Ishikawa (cell line): ENCODE results near the gene FOXN3.

ENCODE experiments used
- CEBPB ChIP-seq: IDR thresholded peaks from 2 replicates; pipeline ENCODE4 v1.6.1; 2012
- CREB1 ChIP-seq: IDR thresholded peaks from 2 replicates; pipeline ENCODE4 v1.6.1; 2012; ENCODE audit warnings: low read depth
- EGR1 ChIP-seq: IDR thresholded peaks from 2 replicates; pipeline ENCODE4 v1.6.1; 2012
- EP300 ChIP-seq: IDR thresholded peaks from 2 replicates; pipeline ENCODE4 v1.6.1; 2012; ENCODE audit warnings: borderline replicate concordance
- FOXM1 ChIP-seq: IDR thresholded peaks from 2 replicates; pipeline ENCODE4 v1.6.1; 2012; ENCODE audit warnings: low read depth, borderline replicate concordance
- MAX ChIP-seq: IDR thresholded peaks from 2 replicates; pipeline ENCODE4 v1.6.1; 2012
- NFIC ChIP-seq: IDR thresholded peaks from 2 replicates; pipeline ENCODE4 v1.6.1; 2012
- RAD21 ChIP-seq: IDR thresholded peaks from 2 replicates; pipeline ENCODE4 v1.6.1; 2012; ENCODE audit warnings: low read depth
- REST ChIP-seq: IDR thresholded peaks from 2 replicates; pipeline ENCODE4 v1.6.1; 2012; ENCODE audit warnings: low read depth, mild to moderate bottlenecking
- TAF1 ChIP-seq: IDR thresholded peaks from 2 replicates; pipeline ENCODE4 v1.6.1; 2012; ENCODE audit warnings: low read depth, mild to moderate bottlenecking
- TCF12 ChIP-seq: IDR thresholded peaks from 2 replicates; pipeline ENCODE4 v1.6.1; 2012; ENCODE audit warnings: low read depth
- TEAD4 ChIP-seq: IDR thresholded peaks from 2 replicates; pipeline ENCODE4 v1.6.1; 2012
- USF1 ChIP-seq: IDR thresholded peaks from 2 replicates; pipeline ENCODE4 v1.6.1; 2012
- YY1 ChIP-seq: IDR thresholded peaks from 2 replicates; pipeline ENCODE4 v1.6.1; 2012; ENCODE audit warnings: low read depth
- ZBTB7A ChIP-seq: IDR thresholded peaks from 2 replicates; pipeline ENCODE4 v1.6.1; 2012; ENCODE audit warnings: low read depth

Gene FOXN3

GRCh38 chr14:89392181-89392580 is 24.9 kb downstream of the FOXN3 start:
- no peak for TF ChIP-seq TCF12
- TF ChIP-seq MAX = no peak
- TF ChIP-seq FOXM1 = no peak
- TF ChIP-seq TAF1 = no peak
- no peak for TF ChIP-seq ZBTB7A
- no peak for TF ChIP-seq USF1
- no peak for TF ChIP-seq RAD21
- no peak for TF ChIP-seq CEBPB
- TF ChIP-seq REST = no peak
- TF ChIP-seq TEAD4 = no peak
- no peak for TF ChIP-seq NFIC
- no peak for TF ChIP-seq YY1
- TF ChIP-seq CREB1 = no peak
- no peak for TF ChIP-seq EP300

GRCh38 chr14:89391556-89391955 is 25.5 kb downstream of the FOXN3 start:
- TF ChIP-seq CEBPB (no peak), REST (no peak), TAF1 (no peak), YY1 (no peak), ZBTB7A (no peak), EGR1 (no peak), USF1 (no peak), RAD21 (no peak), NFIC (no peak)

GRCh38 chr14:89391123-89391522 is 25.9 kb downstream of the FOXN3 start:
- TF ChIP-seq TAF1 = no peak
- no peak for TF ChIP-seq FOXM1
- TF ChIP-seq YY1 = no peak
- TF ChIP-seq ZBTB7A = no peak
- TF ChIP-seq EGR1 = no peak
- no peak for TF ChIP-seq TEAD4
- no peak for TF ChIP-seq RAD21
- no peak for TF ChIP-seq NFIC
- no peak for TF ChIP-seq CEBPB
- no peak for TF ChIP-seq EP300
- TF ChIP-seq MAX = no peak
- TF ChIP-seq USF1 = no peak
- no peak for TF ChIP-seq CREB1

- no peak for TF ChIP-seq TAF1
- peak; percentile 11; the same call in 1 of the 2 replicates for TF ChIP-seq RAD21
Measured at GRCh38 chr14:89388853-89389252, 28.2 kb downstream of the FOXN3 start.

- no peak for TF ChIP-seq MAX
- TF ChIP-seq TCF12 = no peak
- no peak for TF ChIP-seq CEBPB
- no peak for TF ChIP-seq ZBTB7A
- no peak for TF ChIP-seq REST
- TF ChIP-seq YY1 = no peak
- no peak for TF ChIP-seq TEAD4
- no peak for TF ChIP-seq EP300
- no peak for TF ChIP-seq TAF1
Measured at GRCh38 chr14:89387922-89388685, 28.9 kb downstream of the FOXN3 start.
